Skeletal muscle satellite cell (primary cell): ENCODE measurements around the gene DGKQ.
"Not testable (repeated sequence)": the region's sequence is repeated elsewhere in the genome, so short reads cannot be mapped to it uniquely, and the experiment has no call there.

ENCODE experiments used
- H3K27me3 ChIP-seq: 2 replicates; pipeline ENCODE4 v1.7.0; 2013; ENCODE audit warnings: low read length; ENCODE audit not compliant: control insufficient read depth, insufficient read depth
- H3K36me3 ChIP-seq: 2 replicates; pipeline ENCODE4 v1.7.0; 2013; ENCODE audit warnings: mild to moderate bottlenecking, control low read depth, low read length; ENCODE audit not compliant: insufficient read depth
- H3K4me1 ChIP-seq: 2 replicates; pipeline ENCODE4 v1.7.0; 2013; ENCODE audit warnings: low read length; ENCODE audit not compliant: control insufficient read depth, insufficient read depth
- H3K4me2 ChIP-seq: 2 replicates; pipeline ENCODE4 v1.7.0; 2013; ENCODE audit warnings: mild to moderate bottlenecking, low read length
- H3K4me3 ChIP-seq: 2 replicates; pipeline ENCODE4 v1.7.0; 2013; ENCODE audit warnings: low read length
- H3K9ac ChIP-seq: 2 replicates; pipeline ENCODE4 v1.7.0; 2013; ENCODE audit warnings: mild to moderate bottlenecking, low read depth, low read length, moderate library complexity
- H3K9me3 ChIP-seq: replicated peaks from 2 replicates; pipeline ENCODE4 v1.7.0; 2013; ENCODE audit warnings: mild to moderate bottlenecking, control low read depth, low read length

The DGKQ gene

DNA sequence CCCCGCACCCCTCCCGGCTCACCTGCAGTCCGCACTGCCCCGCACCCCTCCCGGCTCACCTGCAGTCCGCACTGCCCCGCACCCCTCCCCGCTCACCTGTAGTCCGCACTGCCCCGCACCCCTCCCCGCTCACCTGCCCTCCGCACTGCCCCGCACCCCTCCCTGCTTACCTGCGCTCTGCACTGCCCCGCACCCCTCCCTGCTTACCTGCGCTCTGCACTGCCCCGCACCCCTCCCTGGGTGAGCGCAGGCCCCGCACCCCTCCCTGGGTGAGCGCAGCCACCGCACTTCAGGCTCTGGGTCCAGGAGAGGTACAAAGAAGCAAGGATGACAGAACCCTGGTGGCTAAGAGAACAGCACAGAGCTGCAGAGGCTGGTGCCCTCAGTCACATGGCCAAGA is 45.8 kb downstream of the DGKQ start:
- peaks cover 14% of the 10 kb centered on the region for H3K4me1 ChIP-seq
- not testable (repeated sequence) for H3K4me2 ChIP-seq, H3K9me3 ChIP-seq, H3K36me3 ChIP-seq, H3K9ac ChIP-seq, H3K27me3 ChIP-seq, H3K4me3 ChIP-seq

DNA sequence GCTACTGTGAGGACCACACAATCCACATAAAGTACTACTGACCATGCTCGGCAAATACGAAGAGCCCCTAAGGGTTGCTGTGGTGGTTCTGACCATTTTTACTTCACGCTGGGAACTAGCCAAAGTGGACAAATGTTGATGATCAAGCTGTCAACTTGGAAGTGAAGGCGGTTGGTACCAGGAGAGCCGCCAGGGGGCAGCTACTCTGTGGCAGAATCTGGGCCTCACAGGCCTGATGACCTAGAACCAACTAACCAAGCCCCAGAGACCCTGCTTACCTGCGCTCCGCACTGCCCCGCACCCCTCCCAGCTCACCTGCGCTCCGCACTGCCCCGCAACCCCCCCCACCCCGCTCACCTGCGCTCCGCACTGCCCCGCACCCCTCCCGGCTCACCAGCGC is 46.8 kb downstream of the DGKQ start:
- Histone ChIP-seq H3K4me2 (no peak overlapping the region), H3K36me3 (peaks cover 4% of the 10 kb centered on the region), H3K9me3 (no peaks in the 10 kb centered on the region), H3K4me1 (peaks cover 14% of the 10 kb centered on the region), H3K9ac (no peak overlapping the region), H3K4me3 (no peak overlapping the region), H3K27me3 (no peaks in the 10 kb centered on the region)

DNA sequence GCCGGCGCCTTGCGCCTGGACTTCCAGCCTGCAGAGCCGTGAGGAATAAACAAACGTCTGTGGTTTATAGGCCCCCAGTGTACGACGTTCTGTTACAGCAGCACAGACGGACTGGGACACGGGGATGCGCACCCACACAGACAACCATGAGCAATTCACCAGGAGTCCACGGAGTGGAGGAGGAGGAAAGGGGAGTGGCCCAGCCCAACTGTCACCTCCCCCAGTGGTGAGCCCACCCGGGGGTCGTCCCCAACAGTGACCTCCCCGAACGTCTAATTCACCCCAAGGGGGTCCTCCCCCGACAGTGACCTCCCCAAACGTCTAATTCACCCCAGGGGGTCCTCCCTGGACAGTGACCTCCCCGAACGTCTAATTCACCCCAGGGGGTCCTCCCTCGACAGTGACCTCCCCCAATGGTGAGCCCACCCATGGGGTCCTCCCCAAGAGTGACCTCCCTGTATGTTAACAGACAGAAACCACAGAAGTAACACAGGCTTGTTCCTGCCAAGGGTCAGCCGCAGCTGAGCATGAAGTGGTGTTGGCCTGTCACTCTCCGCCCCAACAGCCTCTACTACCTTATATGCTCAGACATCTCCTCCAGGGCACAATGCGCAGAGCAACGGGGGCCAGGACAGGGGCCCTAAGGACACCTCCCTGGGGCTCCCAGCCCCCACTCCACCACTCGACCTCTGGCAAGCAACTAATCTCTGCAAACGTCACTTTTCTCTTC is 47.4 kb downstream of the DGKQ start:
- H3K27me3 ChIP-seq: no peaks in the 10 kb centered on the region
- peaks cover 4% of the 10 kb centered on the region for H3K36me3 ChIP-seq
- H3K4me1 ChIP-seq: peaks cover 14% of the 10 kb centered on the region
- H3K4me2 ChIP-seq: no peak overlapping the region
- H3K9ac ChIP-seq: no peak overlapping the region
- H3K4me3 ChIP-seq: no peak overlapping the region
- H3K9me3 ChIP-seq: no peaks in the 10 kb centered on the region

DNA sequence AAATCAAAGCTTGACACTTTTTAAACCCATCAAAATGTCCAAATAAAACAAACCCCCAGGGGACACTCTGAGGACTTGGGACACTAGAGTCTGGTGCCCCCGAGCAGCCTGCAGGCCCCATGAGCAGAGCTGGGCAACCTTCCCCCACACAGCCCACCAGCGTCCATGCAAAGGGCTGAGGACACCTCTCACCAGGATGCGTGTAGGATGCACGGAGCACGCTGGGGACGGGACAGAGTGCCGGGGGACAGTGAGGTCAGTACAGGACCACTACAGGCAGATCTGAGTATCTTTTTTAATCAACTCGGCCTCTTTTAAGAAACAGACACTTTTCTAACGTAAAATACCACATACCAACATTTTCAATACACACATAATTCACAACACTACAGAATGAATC is 48.2 kb downstream of the DGKQ start:
- H3K4me2 ChIP-seq: no peak overlapping the region
- no peak overlapping the region for H3K9ac ChIP-seq
- no peak overlapping the region for H3K4me3 ChIP-seq
- peaks cover 6% of the 10 kb centered on the region for H3K4me1 ChIP-seq
- H3K9me3 ChIP-seq: no peaks in the 10 kb centered on the region
- peaks cover 4% of the 10 kb centered on the region for H3K36me3 ChIP-seq
- no peaks in the 10 kb centered on the region for H3K27me3 ChIP-seq

DNA sequence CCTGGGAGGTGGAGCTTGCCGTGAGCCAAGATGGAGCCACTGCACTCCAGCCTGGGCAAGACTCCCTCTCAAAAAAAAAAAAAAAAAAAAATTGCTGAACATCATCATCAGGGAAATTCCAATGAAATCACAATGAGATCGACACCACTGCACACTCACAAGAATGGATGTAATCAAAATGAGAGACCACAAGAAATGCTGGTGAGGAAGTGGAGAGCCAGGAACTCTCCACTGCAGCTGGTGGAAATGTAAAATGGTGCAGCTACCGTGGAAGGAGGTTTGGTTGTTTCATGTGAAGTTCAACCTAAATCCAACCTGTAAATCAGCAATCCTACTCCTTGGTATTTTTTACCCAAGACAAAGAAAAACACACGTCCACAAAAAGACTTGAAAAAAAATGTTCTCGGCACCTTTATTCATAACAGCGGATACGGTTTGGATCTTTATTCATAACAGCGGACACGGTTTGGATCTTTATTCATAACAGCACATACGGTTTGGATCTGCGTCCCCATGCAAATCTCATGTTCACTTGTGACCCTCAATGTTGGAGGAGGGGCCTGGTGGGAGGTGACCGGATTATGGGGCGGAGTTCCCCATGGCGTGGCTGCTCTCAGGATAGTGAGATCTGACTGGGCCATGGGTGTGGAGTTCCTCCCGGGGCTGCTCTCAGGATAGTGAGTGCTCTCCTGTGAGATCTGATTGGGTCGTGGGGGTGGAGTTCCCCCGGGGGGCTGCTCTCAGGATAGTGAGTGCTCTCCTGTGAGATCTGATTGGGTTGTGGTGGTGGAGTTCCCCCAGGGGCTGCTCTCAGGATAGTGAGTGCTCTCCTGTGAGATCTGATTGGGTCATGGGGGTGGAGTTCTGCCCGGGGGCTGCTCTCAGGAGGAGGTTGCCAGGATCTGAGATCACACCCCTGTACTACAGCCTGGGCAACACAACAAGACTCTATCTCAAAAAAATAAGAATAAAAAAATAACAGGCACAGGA is 49.0 kb downstream of the DGKQ start:
- H3K4me1 ChIP-seq: no peaks in the 10 kb centered on the region
- no peak overlapping the region for H3K4me3 ChIP-seq
- no peak overlapping the region for H3K9ac ChIP-seq
- no peaks in the 10 kb centered on the region for H3K9me3 ChIP-seq
- H3K4me2 ChIP-seq: no peak overlapping the region
- peaks cover 4% of the 10 kb centered on the region for H3K36me3 ChIP-seq
- H3K27me3 ChIP-seq: no peaks in the 10 kb centered on the region

DNA sequence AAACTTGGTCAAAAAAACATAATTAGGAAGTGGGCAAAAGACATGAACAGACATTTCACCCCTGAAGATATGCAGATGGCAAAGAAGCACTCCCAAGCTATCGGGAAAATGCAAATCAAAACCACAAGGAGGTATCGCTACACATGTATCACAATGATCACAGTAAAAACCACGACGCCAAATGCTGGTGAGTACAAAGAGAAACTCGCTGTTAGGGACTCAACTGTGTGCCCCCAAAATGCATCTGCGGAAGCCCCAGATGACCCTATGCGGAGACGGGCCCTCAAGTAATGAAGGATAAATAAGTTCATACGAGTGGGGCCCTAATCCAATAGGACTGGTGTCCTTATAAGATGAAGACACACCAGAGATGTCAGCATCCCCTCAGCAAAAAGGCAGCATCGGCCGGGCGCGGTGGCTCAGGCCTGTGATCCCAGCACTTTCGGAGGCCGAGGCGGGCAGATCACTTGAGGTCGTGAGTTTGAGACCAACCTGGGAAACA is 51.5 kb downstream of the DGKQ start:
- Histone ChIP-seq H3K36me3 (peaks cover 4% of the 10 kb centered on the region), H3K4me3 (no peak overlapping the region), H3K4me1 (no peaks in the 10 kb centered on the region), H3K27me3 (no peaks in the 10 kb centered on the region), H3K9me3 (no peaks in the 10 kb centered on the region), H3K9ac (no peak overlapping the region), H3K4me2 (no peak overlapping the region)

DNA sequence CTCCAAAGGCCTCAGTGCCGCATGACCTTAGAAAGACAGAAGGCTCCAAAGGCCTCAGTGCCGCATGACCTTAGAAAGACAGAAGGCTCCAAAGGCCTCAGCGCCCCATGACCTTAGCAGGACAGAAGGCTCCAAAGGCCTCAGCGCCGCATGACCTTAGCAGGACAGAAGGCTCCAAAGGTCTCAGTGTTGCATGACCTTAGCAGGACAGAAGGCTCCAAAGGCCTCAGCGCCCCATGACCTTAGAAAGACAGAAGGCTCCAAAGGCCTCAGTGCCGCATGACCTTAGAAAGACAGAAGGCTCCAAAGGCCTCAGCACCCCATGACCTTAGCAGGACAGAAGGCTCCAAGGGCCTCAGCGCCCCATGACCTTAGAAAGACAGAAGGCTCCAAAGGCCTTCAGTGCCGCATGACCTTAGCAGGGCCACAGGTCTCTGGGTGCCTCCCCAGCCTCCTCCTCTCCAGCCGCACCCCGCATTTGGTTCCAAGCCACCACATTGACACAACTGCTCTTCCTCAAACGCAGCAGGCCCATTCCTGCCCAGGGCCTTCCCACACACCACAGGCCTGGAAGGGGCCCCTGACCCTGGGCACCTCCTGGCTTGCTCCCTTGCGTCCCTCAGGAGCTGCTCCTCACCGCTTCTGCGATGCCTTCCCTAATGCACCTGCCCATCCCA is 54.2 kb downstream of the DGKQ start:
- H3K4me3 ChIP-seq, H3K36me3 ChIP-seq, H3K9ac ChIP-seq, H3K27me3 ChIP-seq, H3K9me3 ChIP-seq, H3K4me2 ChIP-seq, H3K4me1 ChIP-seq: not testable (repeated sequence)

DNA sequence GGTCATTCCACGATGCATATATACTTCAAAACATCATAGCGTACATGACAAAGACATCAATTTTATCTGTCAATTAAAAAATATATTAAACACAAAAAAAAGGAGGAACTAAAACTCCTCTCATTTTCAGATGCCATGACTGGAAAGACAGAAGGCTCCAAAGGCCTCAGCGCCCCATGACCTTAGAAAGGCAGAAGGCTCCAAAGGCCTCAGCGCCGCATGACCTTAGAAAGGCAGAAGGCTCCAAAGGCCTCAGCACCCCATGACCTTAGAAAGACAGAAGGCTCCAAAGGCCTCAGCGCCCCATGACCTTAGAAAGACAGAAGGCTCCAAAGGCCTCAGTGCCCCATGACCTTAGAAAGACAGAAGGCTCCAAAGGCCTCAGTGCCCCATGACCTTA is 54.8 kb downstream of the DGKQ start:
- H3K36me3 ChIP-seq, H3K4me1 ChIP-seq, H3K9me3 ChIP-seq, H3K4me3 ChIP-seq, H3K4me2 ChIP-seq, H3K27me3 ChIP-seq, H3K9ac ChIP-seq: not testable (repeated sequence)

DNA sequence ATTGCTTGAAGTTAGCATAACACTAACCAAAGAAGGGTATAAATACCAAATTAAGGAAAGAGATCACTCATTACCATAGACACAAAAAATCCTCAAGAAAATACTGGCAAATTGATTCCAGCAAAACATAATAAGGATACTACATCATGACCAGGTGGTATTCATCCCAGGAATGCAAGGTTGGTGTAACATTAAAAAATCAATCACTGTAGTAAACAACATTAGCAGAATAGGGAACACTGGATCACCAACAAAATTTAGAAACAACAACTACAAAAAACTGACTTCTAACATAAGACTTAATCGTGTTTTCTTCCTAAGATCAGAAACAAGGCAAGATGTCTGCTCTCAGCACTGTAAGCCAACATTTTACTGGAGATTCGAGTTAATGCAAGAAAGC is 55.4 kb downstream of the DGKQ start:
- Histone ChIP-seq H3K4me1 (no peaks in the 10 kb centered on the region), H3K4me2 (no peak overlapping the region), H3K4me3 (no peak overlapping the region), H3K9me3 (no peaks in the 10 kb centered on the region), H3K27me3 (no peaks in the 10 kb centered on the region), H3K36me3 (peaks cover 4% of the 10 kb centered on the region), H3K9ac (no peak overlapping the region)

DNA sequence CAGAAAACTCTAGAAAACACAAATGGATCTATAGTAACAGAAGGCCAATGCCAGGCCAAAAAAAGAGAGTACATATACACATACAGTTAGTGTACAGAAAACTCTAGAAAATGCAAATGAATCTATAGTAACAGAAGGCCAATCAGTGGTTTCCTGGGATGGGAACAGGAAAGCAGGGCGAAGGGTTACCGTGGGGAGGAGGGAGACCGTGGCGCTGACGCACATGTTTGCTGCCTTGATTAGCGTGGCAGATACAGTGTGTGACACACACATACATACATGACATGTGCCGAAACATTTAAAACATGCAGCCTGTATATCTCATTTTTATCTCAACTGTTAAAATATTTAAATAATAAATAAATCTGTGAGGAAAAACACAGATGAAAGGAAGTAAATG is 55.9 kb downstream of the DGKQ start:
- H3K4me3 ChIP-seq: no peak overlapping the region
- no peak overlapping the region for H3K9ac ChIP-seq
- H3K4me2 ChIP-seq: no peak overlapping the region
- no peaks in the 10 kb centered on the region for H3K36me3 ChIP-seq
- H3K27me3 ChIP-seq: no peaks in the 10 kb centered on the region
- no peaks in the 10 kb centered on the region for H3K4me1 ChIP-seq
- H3K9me3 ChIP-seq: no peaks in the 10 kb centered on the region

DNA sequence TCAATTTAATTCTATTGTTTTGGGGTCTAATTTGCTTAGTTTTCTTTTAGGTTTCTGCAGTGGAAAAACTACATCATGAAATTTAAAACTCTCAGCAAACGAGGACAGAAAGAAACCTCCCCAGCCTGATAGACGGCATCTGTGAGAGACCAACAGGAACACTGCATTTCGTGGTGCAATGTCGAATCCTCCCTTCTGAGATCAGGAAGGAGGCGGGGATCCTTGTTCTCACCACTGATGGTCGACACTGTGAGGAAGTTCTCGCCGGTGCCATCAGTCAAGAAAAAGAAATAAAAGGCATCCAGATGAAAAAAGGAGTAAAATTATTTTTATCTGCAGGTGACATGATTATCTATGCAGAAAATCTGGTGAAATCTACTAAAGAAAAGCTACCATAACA is 57.8 kb downstream of the DGKQ start:
- Histone ChIP-seq H3K9me3 (no peaks in the 10 kb centered on the region), H3K4me3 (no peak overlapping the region), H3K4me2 (no peak overlapping the region), H3K9ac (no peak overlapping the region), H3K36me3 (peaks cover 14% of the 10 kb centered on the region), H3K4me1 (no peaks in the 10 kb centered on the region), H3K27me3 (no peaks in the 10 kb centered on the region)
